ENCODE measurements around the gene SLC8A3. TPM values are rescaled to one million over a fixed set of nuclear protein-coding genes. Genes with fewer than 3 reads are reported as not detected.

The SLC8A3 gene
- total and polyA plus RNA-seq, 2 of the 13 experiments (the other 11 are each of a cell fraction or from before 2014, with no cell fraction given) = 0.01 to 0.02 TPM

DNA sequence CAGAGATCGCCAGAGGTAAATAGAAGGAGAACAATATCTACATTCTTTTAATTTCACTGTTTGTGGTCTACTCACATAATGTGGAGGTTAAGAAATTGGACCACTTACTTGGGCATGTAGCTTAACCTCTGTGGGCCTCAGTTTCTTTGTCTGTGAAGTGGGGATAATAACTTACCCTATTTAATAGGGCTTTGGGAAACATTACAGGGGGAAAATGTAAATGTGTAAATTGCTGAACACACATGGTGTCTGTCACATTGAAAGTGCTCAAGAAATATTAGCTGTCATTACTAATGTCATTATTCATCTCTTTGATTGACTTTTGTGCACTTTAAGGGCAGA, 140.5 kb downstream of the SLC8A3 start (continued):
- TF ChIP-seq CREM (IDR thresholded peaks at IDR 0.05) (peak; percentile 29), CREM (CRISPR knock-in tag; IDR thresholded peaks at IDR 0.05) (no peak)

- FAIRE-seq = peak; percentile 26
- H3K9ac ChIP-seq (ENCODE audit: insufficient read depth, low read depth, low read length) = peak overlapping the region; percentile 2; the same call in 1 of the 2 replicates
- intact Hi-C loops (cut with micrococcal nuclease; ENCODE audit: unreplicated experiment) = loop anchor here (1.0 to 5.0 kb wide), 2 partner anchors 210 to 271 kb away; no protein-coding TSS in a partner anchor
- H3K36me3 ChIP-seq (replicated peaks in 1 of 2; ENCODE audit: control insufficient read depth in 1 of 2, insufficient read depth in 2 of 2, low read length in 2 of 2) = no peaks in the 10 kb centered on the region
- no peaks in the 10 kb centered on the region for H4K20me1 ChIP-seq (ENCODE audit: insufficient read depth, low read length)
- H3K4me1 ChIP-seq (ENCODE audit: insufficient read depth, low read length) = peaks cover 72% of the 10 kb centered on the region
- H3K4me3 ChIP-seq (replicated peaks in 1 of 3; ENCODE audit: insufficient read depth in 1 of 3, low read depth in 2 of 3, low read length in 3 of 3) = peak overlapping the region in 2 of 3 experiments; percentile 17 to 41; a peak in 2 of 6 replicates
- no peaks in the 10 kb centered on the region for H3K79me2 ChIP-seq (ENCODE audit: insufficient read depth, low read length)
- TSS peak; percentile 83 for BruUV-seq (replicated peaks)
- H3K27me3 ChIP-seq (ENCODE audit: control insufficient read depth in 1 of 2, insufficient read depth in 2 of 2, low read length in 2 of 2) = no peaks in the 10 kb centered on the region
- peak; percentile 94 for DNase-seq (ENCODE audit: low spot score)
- H3K27ac ChIP-seq (ENCODE audit: extremely low read length, insufficient read depth, low read length) = peak overlapping the region; percentile 71
- CTCF ChIA-PET (ENCODE audit: low intra/inter-chr PET ratio, low total read pairs) = interaction anchor here (1.0 to 4.1 kb wide), 2 partner anchors 27 to 270 kb away, joined by 3 to 75 read pairs; no protein-coding TSS in a partner anchor
- no peak overlapping the region for H2AFZ ChIP-seq (ENCODE audit: low read length)
- H3K4me2 ChIP-seq (ENCODE audit: low read depth, low read length) = peak overlapping the region; percentile 70
- peak; percentile 75 for ATAC-seq
- POLR2A ChIA-PET = interaction anchor here (0.6 to 4.4 kb wide), 16 partner anchors 8 to 239 kb away, joined by 3 to 44 read pairs (median 5); partner anchors contain the start of gene SMOC1
- no peaks in the 10 kb centered on the region for H3K9me3 ChIP-seq (ENCODE audit: low read length)
- in situ Hi-C loops (cut with HindIII; ENCODE audit: extremely low pct_ligation_motif_present, low pct_unique_long_range_greater_than_20kb) = loop anchor here (5.0 kb wide), 1 partner anchor 270 kb away; no protein-coding TSS in a partner anchor
- 4% methylated on average over 3 of the region's 3 CpGs for WGBS (ENCODE audit: low lambda C conversion rate)
- TF ChIP-seq NR2F1 (CRISPR knock-in tag; IDR thresholded peaks at IDR 0.05) (peak in 1 of 2 experiments; percentile 24; a peak in 1 of 4 replicates), GATA4 (IDR thresholded peaks at IDR 0.05; ENCODE audit: borderline replicate concordance, low read depth) (peak; percentile 46; the same call in 1 of the 2 replicates), MBD4 (IDR thresholded peaks at IDR 0.05; ENCODE audit: borderline replicate concordance, low read length) (0 out of 2 replicates have a peak, but pooled peaks have one; percentile 37), FOXK2 (IDR thresholded peaks at IDR 0.05) (no peak), ZFP36 (IDR thresholded peaks at IDR 0.05; ENCODE audit: borderline replicate concordance, low read depth, low read length, partially characterized antibody) (peak; percentile 21), ZNF83 (CRISPR knock-in tag; IDR thresholded peaks at IDR 0.05; ENCODE audit: borderline replicate concordance) (no peak), TCF7 (IDR thresholded peaks at IDR 0.05; ENCODE audit: low read depth) (peak; percentile 89), TSC22D2 (CRISPR knock-in tag; IDR thresholded peaks at IDR 0.05; ENCODE audit: borderline replicate concordance) (no peak), NCOA2 (CRISPR knock-in tag; IDR thresholded peaks at IDR 0.05) (peak; percentile 86), ASH2L (IDR thresholded peaks at IDR 0.05; ENCODE audit: insufficient read length, low read depth, low read length) (peak; percentile 91), THAP11 (CRISPR knock-in tag; IDR thresholded peaks at IDR 0.05) (peak; percentile 28; the same call in 1 of the 2 replicates), PHF21A (CRISPR knock-in tag; IDR thresholded peaks at IDR 0.05) (peak; percentile 72), SAP130 (CRISPR knock-in tag; IDR thresholded peaks at IDR 0.05; ENCODE audit: low read depth) (peak; percentile 68), CBFB (CRISPR knock-in tag; IDR thresholded peaks at IDR 0.05) (no peak), ZNF44 (CRISPR knock-in tag; IDR thresholded peaks at IDR 0.05) (no peak), NR2F2 (IDR thresholded peaks at IDR 0.05; ENCODE audit: borderline replicate concordance, low read depth) (peak; percentile 44; the same call in 1 of the 2 replicates), ETV5 (CRISPR knock-in tag; IDR thresholded peaks at IDR 0.05; ENCODE audit: borderline replicate concordance) (peak; percentile 59; the same call in 1 of the 2 replicates)
- TF ChIP-seq, protein P1, sequence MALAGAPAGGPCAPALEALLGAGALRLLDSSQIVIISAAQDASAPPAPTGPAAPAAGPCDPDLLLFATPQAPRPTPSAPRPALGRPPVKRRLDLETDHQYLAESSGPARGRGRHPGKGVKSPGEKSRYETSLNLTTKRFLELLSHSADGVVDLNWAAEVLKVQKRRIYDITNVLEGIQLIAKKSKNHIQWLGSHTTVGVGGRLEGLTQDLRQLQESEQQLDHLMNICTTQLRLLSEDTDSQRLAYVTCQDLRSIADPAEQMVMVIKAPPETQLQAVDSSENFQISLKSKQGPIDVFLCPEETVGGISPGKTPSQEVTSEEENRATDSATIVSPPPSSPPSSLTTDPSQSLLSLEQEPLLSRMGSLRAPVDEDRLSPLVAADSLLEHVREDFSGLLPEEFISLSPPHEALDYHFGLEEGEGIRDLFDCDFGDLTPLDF (CRISPR knock-in tag; IDR thresholded peaks at IDR 0.05) = no peak
- TF ChIP-seq, protein P2, sequence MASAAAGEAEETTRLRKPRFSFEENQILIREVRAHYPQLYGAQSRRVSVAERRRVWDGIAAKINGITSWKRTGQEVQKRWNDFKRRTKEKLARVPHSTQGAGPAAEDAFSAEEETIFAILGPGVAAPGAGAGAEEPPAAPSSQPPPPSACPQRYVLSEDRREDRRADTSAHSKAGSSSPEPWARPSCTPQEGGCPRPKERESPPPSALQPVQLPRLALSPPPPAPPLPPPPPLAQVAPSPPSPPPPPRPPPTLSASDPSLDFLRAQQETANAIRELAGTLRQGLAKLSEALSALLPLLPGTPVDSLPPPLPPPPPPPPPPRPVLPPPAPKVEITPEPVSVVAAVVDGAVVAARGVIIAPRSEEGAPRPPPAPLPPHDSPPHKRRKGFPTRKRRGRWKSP (CRISPR knock-in tag; IDR thresholded peaks at IDR 0.05) = no peak
Observed at GRCh38 chr14:70047598-70048312, 141.0 kb downstream of the SLC8A3 start.
